H1 (cell line): ENCODE data around the gene ESD. TPM values are rescaled to one million over a fixed set of nuclear protein-coding genes. Genes with fewer than 3 reads are reported as not detected.

Source experiments
- CTCF ChIA-PET: fragments of 300-600 bp; sonication (Branson Sonifier 250); formaldehyde crosslinking; loops from one replicate; lab custom pipeline; 2021; ENCODE audit not compliant: partially characterized antibody; lab: Charles Lee
- POLR2A ChIA-PET: fragments of 300-600 bp; sonication (Branson Sonifier 250); formaldehyde crosslinking; loops from one replicate; lab custom pipeline; 2021; ENCODE audit warnings: inconsistent platforms; ENCODE audit not compliant: partially characterized antibody; lab: Charles Lee
- DNase-seq, 2 experiments: peaks; one replicate each; pipeline versions ENCODE4 v3.0.0 to v3.0.0-alpha.2; 2010 to 2022; ENCODE audit warnings: low spot score in 2 of 2, low read depth in 1 of 2, mixed read lengths in 1 of 2
- FAIRE-seq: peaks from 2 replicates; lab custom pipeline; 2011; peaks lifted over from hg19 to GRCh38; lab: Jason Lieb, UNC
- H2AFZ ChIP-seq: 2 replicates; pipeline ENCODE4 v1.8.1; 2012; ENCODE audit warnings: low read length, inconsistent platforms
- H2AK5ac ChIP-seq: 2 replicates; pipeline ENCODE4 v1.6.1; 2013; ENCODE audit warnings: low read depth, low read length
- H2BK120ac ChIP-seq: replicated peaks from 2 replicates; pipeline ENCODE3; 2013; ENCODE audit warnings: low read depth, low read length, inconsistent platforms
- H2BK12ac ChIP-seq: 2 replicates; pipeline ENCODE4 v1.6.1; 2013; ENCODE audit warnings: low read depth, low read length
- H2BK15ac ChIP-seq: 2 replicates; pipeline ENCODE4 v1.6.1; 2013; ENCODE audit warnings: low read length
- H2BK20ac ChIP-seq: 2 replicates; pipeline ENCODE4 v1.6.1; 2013; ENCODE audit warnings: low read length
- H2BK5ac ChIP-seq: 2 replicates; pipeline ENCODE4 v1.6.1; 2013; ENCODE audit warnings: low read depth, low read length
- H3K14ac ChIP-seq: 2 replicates; pipeline ENCODE4 v1.6.1; 2013; ENCODE audit warnings: inconsistent platforms; ENCODE audit not compliant: insufficient read length
- H3K18ac ChIP-seq: 2 replicates; pipeline ENCODE4 v1.6.1; 2013; ENCODE audit warnings: low read length; ENCODE audit errors: extremely low read depth
- H3K23ac ChIP-seq: 2 replicates; pipeline ENCODE4 v1.6.1; 2013; ENCODE audit warnings: inconsistent platforms; ENCODE audit not compliant: insufficient read length
- H3K23me2 ChIP-seq: 2 replicates; pipeline ENCODE4 v1.6.1; 2013; ENCODE audit warnings: low read depth, low read length
- H3K27ac ChIP-seq: 2 replicates; pipeline ENCODE4 v1.6.1; 2011; ENCODE audit warnings: low read depth, low read length, inconsistent platforms
- H3K27me3 ChIP-seq, 4 experiments: replicated peaks in 1 of 4; 1 replicate in 1 of 4; 2 replicates in 3 of 4; pipeline versions ENCODE4 v1.6.1 to v1.8.1; 2011 to 2013; ENCODE audit warnings: low read length in 3 of 4, mild to moderate bottlenecking in 3 of 4, inconsistent platforms in 2 of 4, mixed read lengths in 2 of 4, moderate library complexity in 1 of 4; ENCODE audit not compliant: control insufficient read depth in 3 of 4, insufficient read depth in 3 of 4; ENCODE audit errors: extremely low read depth in 1 of 4
- H3K36me3 ChIP-seq, 4 experiments: 2 replicates each; pipeline versions ENCODE4 v1.6.1 to v1.8.1; 2011 to 2013; ENCODE audit warnings: mild to moderate bottlenecking in 4 of 4, low read length in 3 of 4, moderate library complexity in 2 of 4, control low read depth in 1 of 4, inconsistent platforms in 1 of 4; ENCODE audit not compliant: insufficient read depth in 4 of 4, control insufficient read depth in 2 of 4
- H3K4ac ChIP-seq: replicated peaks from 2 replicates; pipeline ENCODE3; 2013; ENCODE audit warnings: low read length, low read depth, mixed read lengths, inconsistent platforms; ENCODE audit not compliant: insufficient read length
- H3K4me1 ChIP-seq, 4 experiments: replicated peaks in 1 of 4; 1 replicate in 1 of 4; 2 replicates in 3 of 4; pipeline versions ENCODE4 v1.6.1 to v1.8.1; 2011 to 2013; ENCODE audit warnings: low read length in 3 of 4, inconsistent platforms in 2 of 4, mixed read lengths in 1 of 4; ENCODE audit not compliant: insufficient read depth in 4 of 4, control insufficient read depth in 3 of 4
- H3K4me2 ChIP-seq, 2 experiments: 2 replicates each; pipeline versions ENCODE4 v1.6.1 to v1.8.1; 2011 to 2013; ENCODE audit warnings: low read depth in 2 of 2, low read length in 2 of 2, control low read depth in 1 of 2, inconsistent platforms in 1 of 2, mild to moderate bottlenecking in 1 of 2; ENCODE audit not compliant: insufficient read depth in 1 of 2
- H3K4me3 ChIP-seq, 4 experiments: fragments of 200-600, 300-600 bp in 1 of 4; sonication (generic), shearing (Covaris generic), sonication (Bioruptor Twin) in 1 of 4; 2 replicates each; pipeline versions ENCODE4 v1.5.1 to v1.8.1; 2011 to 2016; ENCODE audit warnings: low read length in 4 of 4, low read depth in 3 of 4, control low read depth in 2 of 4, inconsistent platforms in 2 of 4, mild to moderate bottlenecking in 2 of 4, mixed read lengths in 1 of 4, moderate library complexity in 1 of 4; ENCODE audit not compliant: insufficient read depth in 2 of 4; ENCODE audit errors: extremely low read depth in 1 of 4
- H3K56ac ChIP-seq: replicated peaks from 2 replicates; pipeline ENCODE3; 2013; ENCODE audit warnings: low read depth, mild to moderate bottlenecking, mixed read lengths, low read length, inconsistent platforms; ENCODE audit not compliant: insufficient read length
- H3K79me1 ChIP-seq: 2 replicates; pipeline ENCODE4 v1.6.1; 2013; ENCODE audit warnings: low read depth, low read length, control low read depth
- H3K79me2 ChIP-seq, 2 experiments: 2 replicates each; pipeline versions ENCODE4 v1.6.1 to v1.8.1; 2012 to 2013; ENCODE audit warnings: low read length in 2 of 2, mild to moderate bottlenecking in 2 of 2, inconsistent platforms in 1 of 2; ENCODE audit not compliant: insufficient read depth in 2 of 2, control insufficient read depth in 1 of 2
- H3K9ac ChIP-seq, 4 experiments: replicated peaks in 1 of 4; 1 replicate in 1 of 4; 2 replicates in 3 of 4; pipeline versions ENCODE4 v1.6.1 to v1.8.1; 2011 to 2013; ENCODE audit warnings: low read depth in 3 of 4, low read length in 3 of 4, control low read depth in 2 of 4, mild to moderate bottlenecking in 2 of 4, moderate library complexity in 2 of 4, inconsistent platforms in 1 of 4; ENCODE audit errors: extremely low read depth in 1 of 4
- H3K9me3 ChIP-seq, 2 experiments: 2 replicates each; pipeline versions ENCODE4 v1.6.1 to v1.8.1; 2012 to 2013; ENCODE audit warnings: mild to moderate bottlenecking in 2 of 2, moderate library complexity in 2 of 2, control low read depth in 1 of 2, inconsistent platforms in 1 of 2, low read depth in 1 of 2, low read length in 1 of 2, mixed read lengths in 1 of 2; ENCODE audit not compliant: insufficient read depth in 2 of 2
- H4K20me1 ChIP-seq, 2 experiments: replicated peaks in 1 of 2; 2 replicates each; pipeline versions ENCODE3 to v1.8.1; 2011 to 2013; ENCODE audit warnings: inconsistent platforms in 2 of 2, low read length in 2 of 2, mild to moderate bottlenecking in 1 of 2; ENCODE audit not compliant: insufficient read depth in 2 of 2, control insufficient read depth in 1 of 2
- H4K5ac ChIP-seq: 2 replicates; pipeline ENCODE4 v1.6.1; 2013; ENCODE audit warnings: low read length, low read depth, mixed read lengths, inconsistent platforms; ENCODE audit not compliant: insufficient read length
- H4K8ac ChIP-seq: 2 replicates; pipeline ENCODE4 v1.8.0; 2013; ENCODE audit warnings: mild to moderate bottlenecking, moderate library complexity, low read length, inconsistent platforms; ENCODE audit not compliant: insufficient read depth; ENCODE audit errors: extremely low read depth
- H4K91ac ChIP-seq: replicated peaks from 2 replicates; pipeline ENCODE3; 2013; ENCODE audit warnings: low read length, mixed read lengths, inconsistent platforms; ENCODE audit not compliant: insufficient read length
- CBX8 ChIP-seq: fragments of 300-800, 300-1000 bp; sonication (generic); IDR thresholded peaks from 2 replicates; pipeline ENCODE4 v1.7.1; 2016; ENCODE audit warnings: low read depth, low read length, borderline replicate concordance
- CTCF ChIP-seq, 3 experiments: IDR thresholded peaks; 1 replicate in 2 of 3; 2 replicates in 1 of 3; pipeline versions ENCODE4 v1.5.1 to v1.6.1; 2011; ENCODE audit warnings: low read length in 3 of 3, mild to moderate bottlenecking in 3 of 3, inconsistent platforms in 2 of 3, low read depth in 1 of 3, moderate library complexity in 1 of 3; ENCODE audit not compliant: insufficient read depth in 1 of 3; ENCODE audit errors: control extremely low read depth in 1 of 3
- KDM4A ChIP-seq: IDR thresholded peaks from one replicate; pipeline ENCODE4 v1.7.1; 2012; ENCODE audit warnings: low read depth, mild to moderate bottlenecking, moderate library complexity, low read length, inconsistent platforms; ENCODE audit not compliant: severe bottlenecking
- RAD21 ChIP-seq, 2 experiments: IDR thresholded peaks in 1 of 2; conservative IDR thresholded peaks in 1 of 2; 2 replicates each; pipeline ENCODE4 v1.6.1; 2011; ENCODE audit warnings: low read depth in 2 of 2, low read length in 2 of 2, improper control_type of control experiment in 1 of 2, inconsistent platforms in 1 of 2, mild to moderate bottlenecking in 1 of 2, moderate library complexity in 1 of 2
- SIN3A ChIP-seq, 2 experiments: IDR thresholded peaks in 1 of 2; conservative IDR thresholded peaks in 1 of 2; 2 replicates each; pipeline ENCODE4 v1.6.1; 2011 to 2012; ENCODE audit warnings: low read length in 2 of 2, improper control_type of control experiment in 1 of 2, low read depth in 1 of 2, mild to moderate bottlenecking in 1 of 2
- SP1 ChIP-seq: IDR thresholded peaks from 2 replicates; pipeline ENCODE4 v1.6.1; 2011; ENCODE audit warnings: low read depth, low read length
- TEAD4 ChIP-seq: IDR thresholded peaks from 2 replicates; pipeline ENCODE4 v1.6.1; 2012; ENCODE audit warnings: low read depth, low read length, inconsistent platforms, mixed read lengths
- WGBS, 2 experiments: shearing (Covaris generic) in 1 of 2; methylation state at CpG; one replicate each; pipeline versions ENCODE4 v1.1.6 to v1.1.7; 2013 to 2015; ENCODE audit warnings: low lambda C conversion rate in 2 of 2, mixed read lengths in 2 of 2, inconsistent platforms in 1 of 2, low coverage in 1 of 2, missing lambda C conversion rate in 1 of 2; ENCODE audit not compliant: insufficient replicate concordance in 2 of 2, insufficient coverage in 1 of 2, insufficient read length in 1 of 2; ENCODE audit errors: extremely low coverage in 1 of 2, missing lambda C conversion rate in 1 of 2; 5-methylcytosine and 5-hydroxymethylcytosine counted together
- polyA plus RNA-seq, 7 experiments: library from polyadenylated mRNA; depleted of rRNA in 3 of 7; stranded (reverse) in 5 of 7; unstranded in 2 of 7; fragments of >200 nt in 5 of 7; fragments of 200-250 nt in 2 of 7; gene quantifications; 1 replicate in 5 of 7; 2 replicates in 1 of 7; 4 replicates in 1 of 7; pipeline versions ENCODE4 v1.2.1 to v1.2.3, GENCODE V29; 2011 to 2013; ENCODE audit warnings: missing spikeins in 2 of 7, mixed read lengths in 2 of 7
- total RNA-seq: library from RNA; stranded (reverse); fragmentation: NEBNext Ultra II Directional; extraction: Animal tissue kit (Norgen Biotek cat#: 25700); gene quantifications from 2 replicates; pipeline ENCODE4 v1.2.1, GENCODE V29; 2021

The ESD gene
- total and polyA plus RNA-seq, 2 of the 8 experiments (the other 6 are each of a cell fraction or from before 2014, with no cell fraction given) = 40.3 to 55.8 TPM

- no peak overlapping the region for H2BK20ac ChIP-seq
- H3K27me3 ChIP-seq = no peaks in the 10 kb centered on the region
- H3K4me2 ChIP-seq = no peak overlapping the region
- H2AK5ac ChIP-seq = no peak overlapping the region
- TF ChIP-seq SP1 (no peak), TEAD4 (no peak), CTCF (IDR thresholded peaks at IDR 0.05; ENCODE audit: control extremely low read depth in 1 of 3, insufficient read depth in 1 of 3, low read depth in 1 of 3, low read length in 3 of 3) (no peak), RAD21 (IDR thresholded peaks at IDR 0.05 in 1 of 2, conservative IDR thresholded peaks at IDR 0.05 in 1 of 2; ENCODE audit: low read depth in 2 of 2, low read length in 2 of 2) (no peak), CBX8 (no peak), KDM4A (no peak), SIN3A (conservative IDR thresholded peaks at IDR 0.05 in 1 of 2, IDR thresholded peaks at IDR 0.05 in 1 of 2; ENCODE audit: low read depth in 1 of 2, low read length in 2 of 2) (no peak)
- POLR2A ChIA-PET = no interaction called here
- no peak overlapping the region for H3K56ac ChIP-seq
- H3K79me1 ChIP-seq = no peaks in the 10 kb centered on the region
- H3K9me3 ChIP-seq = no peaks in the 10 kb centered on the region
- no peak overlapping the region for H4K8ac ChIP-seq
- no peak overlapping the region for H2AFZ ChIP-seq
- H3K4ac ChIP-seq = no peak overlapping the region
- H3K27ac ChIP-seq = no peak overlapping the region
- no peaks in the 10 kb centered on the region for H3K36me3 ChIP-seq
- WGBS, 2 experiments = 93% methylated on average over 5 of the region's 5 CpGs; no CpG with 5 or more reads in 1 of the 2 experiments
- DNase-seq (no peak), FAIRE-seq (no peak)
- H3K14ac ChIP-seq = no peak overlapping the region
- no peak overlapping the region for H3K4me3 ChIP-seq
- no peaks in the 10 kb centered on the region for H4K20me1 ChIP-seq
- H3K23me2 ChIP-seq = no peaks in the 10 kb centered on the region
- H4K91ac ChIP-seq = no peak overlapping the region
- H3K4me1 ChIP-seq = no peaks in the 10 kb centered on the region
- H3K9ac ChIP-seq = no peak overlapping the region
- H3K18ac ChIP-seq = no peak overlapping the region
- no peak overlapping the region for H4K5ac ChIP-seq
- no peaks in the 10 kb centered on the region for H3K79me2 ChIP-seq
- no peak overlapping the region for H3K23ac ChIP-seq
- no peak overlapping the region for H2BK15ac ChIP-seq
- no peak overlapping the region for H2BK12ac ChIP-seq
- CTCF ChIA-PET = interaction anchor here (1.0 kb wide), 1 partner anchor 78 kb away, joined by 3 read pairs; no protein-coding TSS in a partner anchor
- H2BK120ac ChIP-seq = no peak overlapping the region
- no peak overlapping the region for H2BK5ac ChIP-seq
Observed at GRCh38 chr13:46753137-46753536, 43.8 kb downstream of the ESD start.
